GM12874 (cell line): ENCODE data around the gene GYS2.

Experiments
- TF ChIP-seq, protein P1 (sequence below): IDR thresholded peaks from 2 replicates; pipeline ENCODE4 v1.5.1; 2011; ENCODE audit warnings: low read depth, mild to moderate bottlenecking, control low read depth, low read length, moderate library complexity; ENCODE audit not compliant: insufficient read depth

GYS2 gene

DNA sequence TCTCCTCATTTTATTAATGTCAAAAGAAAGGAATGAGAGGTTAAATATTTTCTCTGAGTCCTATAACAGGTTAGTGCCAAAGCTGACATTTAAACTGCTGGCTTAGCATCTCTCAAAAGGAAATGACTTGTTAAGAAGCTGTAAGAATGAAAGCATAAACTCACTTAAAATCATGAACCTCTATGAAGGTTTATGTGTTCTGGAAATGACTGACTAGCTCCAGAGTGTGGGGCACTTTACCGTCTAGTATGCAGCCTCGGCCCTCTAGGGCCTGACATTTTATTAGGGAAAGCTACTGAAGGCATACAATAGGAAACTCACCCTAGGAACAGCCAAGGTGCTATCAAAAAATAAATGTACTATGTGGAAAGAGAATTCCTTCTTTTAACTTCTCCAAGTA is 43.5 kb downstream of the GYS2 start:
- TF ChIP-seq, protein P1, sequence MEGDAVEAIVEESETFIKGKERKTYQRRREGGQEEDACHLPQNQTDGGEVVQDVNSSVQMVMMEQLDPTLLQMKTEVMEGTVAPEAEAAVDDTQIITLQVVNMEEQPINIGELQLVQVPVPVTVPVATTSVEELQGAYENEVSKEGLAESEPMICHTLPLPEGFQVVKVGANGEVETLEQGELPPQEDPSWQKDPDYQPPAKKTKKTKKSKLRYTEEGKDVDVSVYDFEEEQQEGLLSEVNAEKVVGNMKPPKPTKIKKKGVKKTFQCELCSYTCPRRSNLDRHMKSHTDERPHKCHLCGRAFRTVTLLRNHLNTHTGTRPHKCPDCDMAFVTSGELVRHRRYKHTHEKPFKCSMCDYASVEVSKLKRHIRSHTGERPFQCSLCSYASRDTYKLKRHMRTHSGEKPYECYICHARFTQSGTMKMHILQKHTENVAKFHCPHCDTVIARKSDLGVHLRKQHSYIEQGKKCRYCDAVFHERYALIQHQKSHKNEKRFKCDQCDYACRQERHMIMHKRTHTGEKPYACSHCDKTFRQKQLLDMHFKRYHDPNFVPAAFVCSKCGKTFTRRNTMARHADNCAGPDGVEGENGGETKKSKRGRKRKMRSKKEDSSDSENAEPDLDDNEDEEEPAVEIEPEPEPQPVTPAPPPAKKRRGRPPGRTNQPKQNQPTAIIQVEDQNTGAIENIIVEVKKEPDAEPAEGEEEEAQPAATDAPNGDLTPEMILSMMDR: no peak

DNA sequence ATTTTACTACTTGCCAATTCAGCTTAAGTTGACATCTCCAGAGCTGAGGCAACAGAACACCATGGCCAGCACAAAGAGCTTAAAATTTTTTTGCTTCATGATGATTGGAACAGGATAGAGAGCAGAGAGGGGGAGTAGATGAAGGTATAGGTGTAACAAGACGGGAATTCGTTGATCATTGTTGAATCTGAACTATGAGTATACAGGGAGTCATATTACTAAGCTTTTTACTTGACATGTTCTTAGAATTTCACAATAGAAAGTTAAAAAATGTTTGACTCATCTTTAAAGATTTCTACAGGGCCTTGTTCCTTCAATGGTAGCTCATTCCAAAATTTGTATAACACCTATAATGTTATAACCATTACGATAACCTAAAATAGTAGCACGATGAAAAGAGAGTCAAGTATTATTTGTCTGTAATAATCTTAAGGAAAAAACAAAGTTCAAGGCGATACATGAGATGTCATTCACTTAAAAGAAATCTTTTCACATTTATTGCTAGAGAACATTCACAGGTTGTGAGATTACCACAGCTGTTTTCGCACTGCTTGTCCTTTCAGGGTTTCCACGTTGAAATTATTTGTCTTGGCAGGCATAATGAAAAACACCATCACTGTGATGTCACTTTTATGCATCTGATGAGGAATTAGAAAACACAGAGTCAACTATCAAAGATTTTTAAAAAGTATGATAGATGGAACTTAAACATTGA is 44.6 kb downstream of the GYS2 start:
- TF ChIP-seq, protein P1: no peak

DNA sequence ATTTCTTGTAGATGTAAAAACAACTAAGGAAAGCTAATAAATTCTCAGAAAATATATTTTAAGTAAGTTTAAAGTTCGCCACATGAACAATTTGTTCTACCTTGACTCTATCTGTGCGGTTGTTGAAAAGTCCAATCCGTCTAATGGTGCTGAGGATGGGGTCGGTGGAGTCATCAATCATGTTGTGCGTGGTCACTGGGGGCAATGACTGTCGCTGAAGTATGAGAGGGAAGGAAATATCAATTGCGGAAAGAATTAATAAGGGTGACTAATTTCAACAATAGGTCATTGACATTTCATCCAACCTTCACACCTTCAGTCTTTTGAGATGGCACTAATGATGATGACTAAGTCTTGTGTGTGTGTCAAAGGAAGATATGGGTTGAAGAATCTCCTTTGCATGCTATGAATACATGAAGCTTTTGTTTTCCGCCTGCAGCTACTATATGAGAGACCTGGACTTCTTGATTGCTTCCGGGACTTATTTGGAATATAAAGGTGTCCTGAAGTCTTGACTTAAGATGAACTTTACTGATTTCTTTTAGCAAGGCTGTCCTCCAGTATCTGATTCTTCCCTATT is 46.5 kb downstream of the GYS2 start:
- TF ChIP-seq, protein P1: no peak

DNA sequence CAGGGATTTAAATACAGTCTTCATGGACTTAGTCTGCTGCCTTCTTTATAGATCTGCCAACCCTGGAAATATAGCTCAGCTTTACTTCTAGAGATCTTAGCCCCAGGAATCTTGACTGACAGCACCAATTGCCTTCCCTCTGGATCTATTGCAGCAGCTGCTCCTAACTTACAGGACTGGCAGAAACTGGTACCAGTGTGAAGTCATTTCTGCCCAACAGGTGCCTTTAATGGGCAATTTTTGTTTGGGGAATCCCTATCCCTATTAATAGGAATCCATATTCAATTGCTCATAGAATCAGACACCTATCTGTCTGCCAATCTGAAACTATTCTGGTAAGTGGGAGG is 51.3 kb downstream of the GYS2 start:
- TF ChIP-seq, protein P1: no peak

DNA sequence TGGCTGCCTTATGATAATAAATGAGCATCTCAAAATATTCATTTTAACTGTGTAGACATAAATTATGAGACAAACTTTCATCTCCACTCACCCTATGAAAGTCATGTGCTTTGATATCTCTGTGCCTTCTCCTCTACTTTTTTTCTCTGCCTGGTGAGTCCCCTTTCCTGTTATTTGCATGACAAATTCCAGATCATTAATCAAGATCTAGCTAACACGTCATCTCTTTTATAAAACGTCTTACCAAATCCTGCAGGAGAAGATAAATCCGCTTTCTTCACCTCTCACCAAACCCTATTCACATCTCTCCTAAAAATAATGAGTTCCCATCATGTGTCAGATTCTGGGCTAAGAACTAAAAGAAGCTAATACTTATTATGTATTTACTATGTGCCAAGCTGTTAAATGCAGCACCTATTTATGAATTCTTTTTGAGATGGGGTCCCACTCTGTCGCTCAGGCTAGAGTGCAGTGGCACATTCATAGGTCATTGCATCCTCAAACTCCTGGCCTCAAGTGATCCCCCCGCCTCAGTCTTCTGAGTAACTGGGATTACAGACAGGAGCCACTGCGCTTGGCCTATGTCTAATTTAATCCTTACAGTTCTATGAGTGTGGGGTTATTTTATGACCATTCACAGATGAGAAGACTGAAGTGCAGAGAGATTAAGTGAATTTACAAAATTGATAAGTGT is 51.9 kb downstream of the GYS2 start:
- TF ChIP-seq, protein P1: no peak

DNA sequence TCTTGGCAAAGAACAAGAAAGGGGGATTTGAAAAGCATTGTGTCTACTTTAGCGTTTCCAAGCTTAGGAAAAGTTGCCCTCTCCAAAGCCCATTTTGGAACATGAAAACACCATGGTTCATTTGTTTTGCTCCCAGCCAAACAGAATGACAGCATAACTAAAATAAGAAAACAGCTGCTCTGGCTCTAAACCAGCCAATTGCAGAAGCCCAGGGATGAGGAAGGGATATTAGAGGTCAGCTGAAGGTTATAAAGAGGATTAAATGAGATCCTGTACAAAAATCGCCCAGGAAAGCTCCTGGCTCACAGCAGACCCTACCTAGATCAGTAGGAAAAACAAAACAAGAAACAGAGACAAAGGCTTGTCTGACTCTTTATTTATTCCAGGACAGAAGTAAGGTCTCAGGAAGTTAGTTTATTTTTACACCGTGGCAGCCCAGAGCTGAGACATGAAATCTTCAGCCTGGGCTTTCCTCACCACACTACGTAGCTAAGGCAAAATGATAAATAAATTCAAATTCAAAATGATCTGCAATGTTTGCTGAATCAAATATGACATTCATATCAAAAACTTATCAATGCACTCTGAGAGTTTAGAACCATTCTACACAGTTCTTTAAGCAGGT is 52.7 kb downstream of the GYS2 start:
- TF ChIP-seq, protein P1: no peak

DNA sequence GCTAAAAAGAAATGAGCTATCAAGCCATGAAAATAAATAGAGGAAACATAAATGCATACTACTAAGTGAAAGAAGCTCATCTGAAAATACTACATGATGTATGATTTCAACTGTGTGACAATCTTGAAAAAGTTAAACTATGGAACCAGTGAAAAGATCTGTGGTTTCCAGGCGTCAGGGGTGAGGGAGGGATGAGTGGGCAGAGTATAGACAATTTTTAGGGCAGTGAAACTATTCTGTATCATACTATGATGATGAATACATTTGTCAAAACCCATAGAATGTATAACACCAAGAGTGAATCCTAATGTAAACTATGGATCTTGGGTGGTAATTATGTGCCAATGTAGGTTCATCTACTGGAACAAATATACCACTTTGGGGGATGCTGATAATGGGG is 57.2 kb downstream of the GYS2 start:
- TF ChIP-seq, protein P1: no peak
